NCI-H446 (cell line): ENCODE results near the gene KRTAP12-1.
"Not testable (repeated sequence)": the region's sequence is repeated elsewhere in the genome, so short reads cannot be mapped to it uniquely, and the experiment has no call there.

Experiments used
- DNase-seq, 2 experiments: peaks; one replicate each; lab custom pipeline; 2025; lab: John Stamatoyannopoulos, UW

The KRTAP12-1 gene

GRCh38 chr21:44644878-44645277 lies 37.1 kb downstream of the KRTAP12-1 start:
- no peak for DNase-seq

- DNase-seq = no peak
Measured at GRCh38 chr21:44643741-44644310, 38.1 kb downstream of the KRTAP12-1 start.

DNA sequence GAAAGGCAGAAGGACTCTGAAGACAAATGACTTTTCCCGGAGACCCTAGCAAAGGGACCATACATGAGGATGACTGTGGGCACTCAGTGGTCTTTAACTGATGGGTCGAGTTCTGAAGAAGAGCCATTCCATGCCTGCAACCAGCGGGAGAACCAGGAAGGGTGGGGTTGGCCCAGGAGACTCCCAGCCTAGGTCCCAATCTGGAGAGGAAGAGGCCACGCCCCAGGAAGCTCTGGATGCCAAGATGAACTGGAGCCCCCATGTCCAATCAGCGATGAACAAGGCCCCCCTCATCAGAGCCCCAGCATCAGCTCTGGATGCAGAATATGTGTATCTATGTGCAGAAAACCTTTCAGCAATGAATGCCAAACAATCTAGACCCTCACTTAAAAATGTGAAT lies 41.2 kb downstream of the KRTAP12-1 start:
- no peak for DNase-seq

- no peak for DNase-seq
Measured at GRCh38 chr21:44639331-44639655, 42.7 kb downstream of the KRTAP12-1 start.

- not testable (repeated sequence) for DNase-seq
Measured at GRCh38 chr21:44638506-44639330, 43.2 kb downstream of the KRTAP12-1 start.

- not testable (repeated sequence) for DNase-seq
Measured at GRCh38 chr21:44637851-44638348, 44.1 kb downstream of the KRTAP12-1 start.

GRCh38 chr21:44637018-44637850 lies 44.7 kb downstream of the KRTAP12-1 start, which contains the start of gene KRTAP10-10:
KRTAP10-10 (plus strand) TSS chr21:44637356; CDS start chr21:44637418, 62 bp downstream.
- peak in 1 of 2 experiments; percentile 44 for DNase-seq

DNA sequence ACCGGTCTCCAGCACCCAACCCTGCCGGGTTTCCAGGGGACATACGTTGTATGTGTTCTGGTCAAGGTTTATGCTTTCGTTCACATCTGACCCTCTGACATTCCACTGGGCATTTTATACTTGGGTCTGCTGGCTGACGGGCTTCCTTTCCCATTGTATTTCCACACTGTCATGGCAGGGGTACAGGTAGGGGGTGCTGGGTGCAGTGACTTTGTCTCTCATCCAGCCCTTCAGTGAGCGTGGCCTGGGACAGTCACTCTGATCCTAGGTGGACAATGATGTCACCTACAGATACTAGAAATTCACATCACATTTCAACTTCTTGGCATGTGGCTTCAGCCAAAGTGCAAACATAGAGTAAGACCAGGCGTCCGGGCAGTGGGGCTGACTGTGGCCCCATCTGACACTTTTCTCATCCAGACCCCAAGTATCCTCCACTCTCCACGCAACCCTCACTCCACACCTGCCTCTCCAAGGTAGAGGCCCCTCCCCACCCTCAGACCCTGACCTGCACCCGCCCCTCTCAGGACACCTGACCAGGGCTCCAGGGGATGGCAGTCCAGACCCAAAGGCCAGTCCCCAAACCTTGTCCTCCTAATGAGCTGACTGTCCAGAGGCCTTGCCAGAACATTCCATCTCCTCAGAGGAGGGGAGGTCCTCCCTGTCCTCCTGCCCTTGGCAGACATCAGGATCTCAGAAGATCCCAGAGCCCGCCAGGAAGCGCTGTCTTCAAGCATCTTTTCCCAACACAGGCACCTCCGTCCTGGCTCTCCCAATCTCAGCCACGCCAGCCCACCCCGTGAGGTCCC lies 45.5 kb downstream of the KRTAP12-1 start:
- no peak for DNase-seq

DNA sequence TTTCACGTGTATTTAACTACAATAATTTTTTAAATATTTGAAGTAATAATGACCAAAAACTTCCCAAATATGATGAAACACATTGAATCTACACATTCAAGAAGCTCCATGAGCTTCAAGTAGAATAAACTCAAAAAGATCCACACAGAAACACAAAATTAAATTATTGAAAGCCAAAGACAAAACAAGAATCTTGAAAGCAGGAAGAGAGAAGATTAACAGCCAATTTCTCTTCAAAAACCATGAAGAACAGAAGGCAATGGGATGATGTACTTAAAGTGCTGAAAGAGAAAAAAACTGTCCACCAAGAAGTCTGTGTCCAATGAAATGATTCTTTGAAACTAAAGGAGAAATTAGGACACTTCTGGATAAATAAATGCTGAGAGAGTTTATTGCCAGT lies 49.9 kb downstream of the KRTAP12-1 start:
- DNase-seq = no peak
